Body of pancreas (tissue), 4 donors: Measurements from ENCODE around the gene GPR107.

Experiments
- POLR2A ChIP-seq, 3 donors: fragments of 450-650 bp; IDR thresholded peaks; one replicate each; pipeline ENCODE4 v1.6.1; 2016; ENCODE audit warnings: antibody characterized with exemption in 3 of 3, mild to moderate bottlenecking in 2 of 3
- TF ChIP-seq, protein P1 (sequence below), 7 experiments: fragments of 450-650 bp in 4 of 7; fragments of 200-600 bp in 3 of 7; sonication (generic) in 3 of 7; IDR thresholded peaks; one replicate each; pipeline ENCODE4 v1.5.1; 2016 to 2019; ENCODE audit warnings: antibody characterized with exemption in 7 of 7

DNA sequence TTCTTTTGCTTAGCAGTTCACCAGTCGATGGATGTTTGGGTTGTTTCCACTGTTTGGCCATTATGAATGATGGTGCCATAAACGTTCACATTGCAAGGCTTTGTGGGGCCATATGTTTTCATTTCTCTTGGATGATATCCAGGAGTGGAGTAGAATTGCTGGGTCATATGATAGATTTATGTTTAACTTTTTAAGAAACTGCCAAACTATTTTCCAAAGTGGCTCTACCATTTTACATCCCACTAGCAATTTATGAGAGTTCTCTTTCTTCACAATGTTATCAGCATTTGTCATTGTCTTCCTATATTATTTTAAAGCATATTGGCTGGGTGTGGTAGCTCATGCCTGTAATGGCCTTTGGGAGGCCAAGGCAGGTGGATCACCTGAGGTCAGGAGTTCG is 5.2 kb downstream of the GPR107 start:
- TF ChIP-seq, protein P1, sequence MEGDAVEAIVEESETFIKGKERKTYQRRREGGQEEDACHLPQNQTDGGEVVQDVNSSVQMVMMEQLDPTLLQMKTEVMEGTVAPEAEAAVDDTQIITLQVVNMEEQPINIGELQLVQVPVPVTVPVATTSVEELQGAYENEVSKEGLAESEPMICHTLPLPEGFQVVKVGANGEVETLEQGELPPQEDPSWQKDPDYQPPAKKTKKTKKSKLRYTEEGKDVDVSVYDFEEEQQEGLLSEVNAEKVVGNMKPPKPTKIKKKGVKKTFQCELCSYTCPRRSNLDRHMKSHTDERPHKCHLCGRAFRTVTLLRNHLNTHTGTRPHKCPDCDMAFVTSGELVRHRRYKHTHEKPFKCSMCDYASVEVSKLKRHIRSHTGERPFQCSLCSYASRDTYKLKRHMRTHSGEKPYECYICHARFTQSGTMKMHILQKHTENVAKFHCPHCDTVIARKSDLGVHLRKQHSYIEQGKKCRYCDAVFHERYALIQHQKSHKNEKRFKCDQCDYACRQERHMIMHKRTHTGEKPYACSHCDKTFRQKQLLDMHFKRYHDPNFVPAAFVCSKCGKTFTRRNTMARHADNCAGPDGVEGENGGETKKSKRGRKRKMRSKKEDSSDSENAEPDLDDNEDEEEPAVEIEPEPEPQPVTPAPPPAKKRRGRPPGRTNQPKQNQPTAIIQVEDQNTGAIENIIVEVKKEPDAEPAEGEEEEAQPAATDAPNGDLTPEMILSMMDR (IDR thresholded peaks at IDR 0.05) = no peak
- TF ChIP-seq POLR2A (IDR thresholded peaks at IDR 0.05) = no peak
